GM10248 (cell line): ENCODE data around the gene WRNIP1.

Experiments
- CTCF ChIA-PET: fragments of 300-600 bp; sonication (Branson Sonifier 250); formaldehyde crosslinking; extraction: SDS; loops from one replicate; lab custom pipeline; 2021; ENCODE audit warnings: antibody characterized with exemption; lab: Yijun Ruan, JAX
- POLR2A ChIA-PET: fragments of 350-650 bp; sonication (Branson Sonifier 250); formaldehyde crosslinking; extraction: SDS; loops from one replicate; lab custom pipeline; 2020; ENCODE audit warnings: antibody characterized with exemption; lab: Yijun Ruan, JAX
- DNase-seq: peaks from one replicate; pipeline ENCODE4 v3.0.0; 2012; ENCODE audit errors: extremely low spot score
- TF ChIP-seq, protein P1 (sequence below): IDR thresholded peaks from 2 replicates; pipeline ENCODE4 v1.5.1; 2012; ENCODE audit warnings: mild to moderate bottlenecking, low read depth; ENCODE audit errors: extremely low read depth, missing control alignments, control extremely low read depth

The WRNIP1 gene

DNA sequence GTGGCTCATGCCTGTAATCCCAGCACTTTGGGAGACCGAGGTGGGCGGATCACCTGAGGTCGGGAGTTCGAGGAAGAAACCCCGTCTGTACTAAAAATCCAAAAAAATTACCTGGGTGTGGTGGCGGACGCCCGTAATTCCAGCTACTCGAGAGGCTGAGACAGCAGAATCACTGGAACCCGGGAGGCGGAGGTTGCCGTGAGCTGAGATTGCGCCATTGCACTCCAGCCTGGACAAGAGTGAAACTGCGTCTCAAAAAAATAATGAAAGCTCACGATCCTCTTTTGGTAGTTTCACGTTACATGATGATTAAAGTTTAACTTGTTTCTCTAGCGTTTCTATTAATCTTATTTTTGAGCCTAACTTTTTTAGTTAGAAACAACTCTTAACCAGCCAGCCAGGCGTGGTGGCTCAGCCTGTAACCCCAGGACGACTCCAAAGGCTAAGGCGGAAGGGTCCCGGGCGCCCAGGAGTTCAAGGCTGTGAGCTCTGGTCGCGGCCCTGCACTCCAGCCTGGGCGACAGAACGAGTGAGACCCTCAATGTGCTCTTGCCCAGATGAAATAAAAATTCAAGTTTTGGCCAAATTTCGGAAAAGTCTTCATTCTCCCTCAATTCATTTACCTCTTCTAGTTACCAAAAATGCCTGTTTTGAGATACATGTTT is 1.2 kb upstream of the WRNIP1 start:
- TF ChIP-seq, protein P1, sequence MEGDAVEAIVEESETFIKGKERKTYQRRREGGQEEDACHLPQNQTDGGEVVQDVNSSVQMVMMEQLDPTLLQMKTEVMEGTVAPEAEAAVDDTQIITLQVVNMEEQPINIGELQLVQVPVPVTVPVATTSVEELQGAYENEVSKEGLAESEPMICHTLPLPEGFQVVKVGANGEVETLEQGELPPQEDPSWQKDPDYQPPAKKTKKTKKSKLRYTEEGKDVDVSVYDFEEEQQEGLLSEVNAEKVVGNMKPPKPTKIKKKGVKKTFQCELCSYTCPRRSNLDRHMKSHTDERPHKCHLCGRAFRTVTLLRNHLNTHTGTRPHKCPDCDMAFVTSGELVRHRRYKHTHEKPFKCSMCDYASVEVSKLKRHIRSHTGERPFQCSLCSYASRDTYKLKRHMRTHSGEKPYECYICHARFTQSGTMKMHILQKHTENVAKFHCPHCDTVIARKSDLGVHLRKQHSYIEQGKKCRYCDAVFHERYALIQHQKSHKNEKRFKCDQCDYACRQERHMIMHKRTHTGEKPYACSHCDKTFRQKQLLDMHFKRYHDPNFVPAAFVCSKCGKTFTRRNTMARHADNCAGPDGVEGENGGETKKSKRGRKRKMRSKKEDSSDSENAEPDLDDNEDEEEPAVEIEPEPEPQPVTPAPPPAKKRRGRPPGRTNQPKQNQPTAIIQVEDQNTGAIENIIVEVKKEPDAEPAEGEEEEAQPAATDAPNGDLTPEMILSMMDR = no peak
- no peak for DNase-seq
- CTCF ChIA-PET = interaction anchor here (0.6 to 9.7 kb wide), 8 partner anchors 7 to 1172 kb away, joined by 3 to 127 read pairs (median 3); partner anchors contain the start of gene MYLK4
- POLR2A ChIA-PET = interaction anchor here (0.6 kb wide), 1 partner anchor 235 kb away, joined by 4 read pairs; the partner anchor contains the start of gene NQO2

DNA sequence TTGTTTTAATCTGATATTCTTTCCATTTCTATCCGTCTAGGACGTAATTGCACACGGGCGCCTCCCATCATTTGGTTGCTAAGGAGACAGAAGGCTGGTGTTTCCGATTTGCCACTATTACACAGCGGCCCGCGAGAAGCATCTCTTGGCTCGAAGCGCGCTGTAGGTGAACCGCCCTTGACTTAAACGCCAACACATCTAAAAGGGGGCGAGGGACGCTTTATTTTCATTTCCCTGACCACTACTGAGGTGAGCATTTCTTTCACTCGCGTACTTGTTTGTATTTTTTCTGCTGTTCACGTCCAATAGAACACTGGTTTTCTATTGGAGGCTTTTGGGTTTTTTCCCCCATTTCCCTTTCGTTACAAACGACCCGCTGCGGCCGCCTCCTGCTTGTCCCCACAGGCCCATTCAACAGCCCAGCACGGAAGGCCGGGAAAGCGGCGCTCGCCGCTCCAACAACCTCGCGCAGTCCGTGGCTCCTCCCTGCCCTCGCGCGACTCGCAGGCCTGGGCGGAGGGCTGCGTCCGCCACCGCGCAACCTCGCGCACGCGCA is 505 bp upstream of the WRNIP1 start:
- POLR2A ChIA-PET = interaction anchor here (0.6 to 1.6 kb wide), 4 partner anchors 77 to 299 kb away, joined by 3 to 6 read pairs (median 3); partner anchors contain the start of gene SERPINB1
- CTCF ChIA-PET = interaction anchor here (1.0 to 9.7 kb wide), 7 partner anchors 9 to 147 kb away, joined by 3 to 127 read pairs (median 3); partner anchors contain the start of gene MYLK4
- TF ChIP-seq, protein P1 = no peak
- peak; percentile 60 for DNase-seq

DNA sequence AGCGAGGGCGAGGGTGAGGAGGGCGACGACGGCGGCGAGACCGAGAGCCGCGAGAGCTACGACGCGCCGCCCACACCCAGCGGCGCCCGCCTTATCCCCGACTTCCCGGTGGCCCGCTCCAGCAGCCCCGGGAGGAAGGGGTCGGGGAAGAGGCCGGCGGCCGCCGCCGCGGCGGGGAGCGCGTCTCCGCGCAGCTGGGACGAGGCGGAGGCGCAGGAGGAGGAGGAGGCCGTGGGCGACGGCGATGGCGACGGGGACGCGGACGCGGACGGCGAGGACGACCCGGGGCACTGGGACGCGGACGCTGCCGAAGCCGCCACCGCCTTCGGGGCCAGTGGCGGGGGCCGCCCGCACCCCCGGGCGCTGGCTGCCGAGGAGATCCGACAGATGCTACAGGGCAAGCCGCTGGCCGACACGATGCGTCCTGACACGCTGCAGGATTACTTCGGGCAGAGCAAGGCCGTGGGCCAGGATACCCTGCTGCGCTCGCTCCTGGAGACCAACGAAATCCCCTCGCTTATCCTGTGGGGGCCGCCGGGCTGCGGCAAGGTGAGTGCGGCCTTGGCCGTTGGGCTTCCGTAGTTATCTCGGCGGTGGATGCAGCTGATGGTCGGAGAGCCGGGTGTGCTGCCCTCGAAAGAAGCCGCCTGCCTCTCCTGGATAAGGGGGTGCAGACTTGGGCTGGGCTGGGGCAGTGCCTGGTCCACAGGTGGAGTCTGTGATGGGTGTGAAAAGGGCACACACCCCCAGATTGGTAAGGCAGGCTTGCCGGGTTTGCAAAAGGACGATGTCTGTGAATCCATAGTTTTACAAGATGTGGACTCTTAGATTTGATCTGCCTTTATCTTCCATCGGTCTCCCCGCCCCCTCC is 938 bp downstream of the WRNIP1 start:
- TF ChIP-seq, protein P1 = no peak
- ChIA-PET POLR2A (interaction anchor here (0.6 to 1.6 kb wide), 3 partner anchors 76 to 298 kb away, joined by 3 to 6 read pairs (median 4); partner anchors contain the start of gene SERPINB1), CTCF (interaction anchor here (1.0 to 9.7 kb wide), 12 partner anchors 9 to 321 kb away, joined by 3 to 127 read pairs (median 4); partner anchors contain the start of gene MYLK4)
- DNase-seq = peak; percentile 25

DNA sequence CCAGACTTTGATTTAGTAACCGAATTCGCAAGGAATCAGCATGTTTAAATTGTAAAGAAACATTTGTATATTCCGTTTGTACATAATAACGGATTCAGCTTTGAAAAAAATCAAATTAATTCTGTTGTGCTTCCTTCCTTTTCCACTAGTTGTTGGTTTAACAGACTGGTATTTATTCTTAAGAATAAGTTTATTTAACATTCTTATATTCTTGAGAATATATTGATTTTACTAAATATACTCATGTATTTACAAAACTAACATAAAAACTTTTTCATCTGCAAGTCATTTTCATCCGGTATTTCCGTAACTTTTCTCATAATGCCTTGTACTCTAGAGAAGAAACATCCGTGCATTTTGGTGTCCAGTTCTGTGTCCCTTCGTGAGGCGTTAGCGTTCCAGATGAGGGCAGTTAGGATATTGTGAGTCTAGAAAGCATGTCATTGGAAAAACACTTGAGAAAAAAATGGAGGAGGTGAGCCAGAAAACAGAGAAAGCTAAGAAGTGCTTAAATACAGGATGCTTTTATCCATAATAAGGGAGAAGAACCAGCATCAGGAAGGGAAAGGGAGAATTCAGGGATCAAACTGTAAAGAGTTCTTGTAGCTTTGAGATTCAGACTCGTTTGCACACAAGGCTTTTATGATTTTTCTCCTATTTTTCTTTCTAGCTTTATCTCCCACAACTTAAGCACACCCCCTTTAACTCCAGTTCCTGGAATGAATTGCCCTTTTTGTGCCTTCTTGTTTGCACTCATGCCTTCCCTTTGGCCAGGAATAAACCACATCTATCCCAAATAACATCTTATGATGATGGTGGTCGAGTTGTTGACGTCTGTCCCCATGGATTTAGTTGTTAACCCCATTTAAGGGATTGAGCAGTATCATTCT is 1.8 kb downstream of the WRNIP1 start:
- TF ChIP-seq, protein P1 = no peak
- no peak for DNase-seq
- ChIA-PET POLR2A (no interaction called here), CTCF (interaction anchor here (1.1 to 4.4 kb wide), 11 partner anchors 10 to 164 kb away, joined by 3 to 23 read pairs (median 7); partner anchors contain the start of gene MYLK4)

DNA sequence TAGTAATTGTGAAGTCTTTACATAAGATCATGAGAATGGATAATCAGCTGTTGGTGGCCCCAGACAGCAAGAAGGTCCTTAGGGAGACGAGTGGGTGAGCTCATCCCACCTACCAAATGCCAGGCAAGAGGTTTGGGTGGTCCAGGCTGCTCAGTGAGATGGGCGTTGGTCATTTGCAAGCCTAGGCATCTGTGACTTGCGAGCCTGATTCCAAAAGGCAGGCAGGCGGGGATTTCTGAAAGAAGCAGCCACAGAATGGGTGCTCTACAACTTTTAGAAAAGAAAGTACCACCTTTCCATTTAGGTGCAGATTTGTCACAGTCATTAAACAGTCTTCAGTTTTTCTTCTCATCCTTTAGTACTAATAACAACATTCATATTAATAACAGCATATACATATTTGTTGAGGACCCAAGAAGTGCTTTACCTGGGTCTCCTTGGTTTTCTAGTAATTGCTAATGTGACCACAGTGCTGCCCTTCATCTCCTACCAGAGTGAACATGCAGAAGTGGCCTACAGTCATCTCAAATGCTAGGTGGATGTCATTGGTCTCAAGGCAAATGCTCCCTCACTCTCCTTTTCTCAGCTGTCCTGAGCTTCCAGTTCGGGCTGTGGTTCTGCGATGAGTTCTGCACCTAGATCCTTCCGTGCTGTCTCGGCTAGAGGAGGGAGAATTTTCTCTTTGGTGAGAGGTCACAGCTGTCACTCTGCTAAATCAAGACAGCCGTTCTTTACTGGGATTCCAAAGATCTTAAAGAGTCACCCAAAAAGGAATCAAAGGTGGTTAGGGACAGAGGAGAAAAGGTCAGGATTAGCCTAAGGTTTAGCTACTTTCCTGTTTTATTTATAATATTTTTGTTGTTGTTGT is 2.7 kb downstream of the WRNIP1 start:
- DNase-seq = no peak
- POLR2A ChIA-PET = no interaction called here
- CTCF ChIA-PET = interaction anchor here (1.1 to 4.4 kb wide), 13 partner anchors 10 to 167 kb away, joined by 3 to 23 read pairs (median 5); partner anchors contain the start of gene MYLK4
- TF ChIP-seq, protein P1 = no peak
